HL-60 (cell line): ENCODE data around the gene TMEM94.

Source experiments
- DNase-seq, 2 experiments: peaks; one replicate each; pipeline ENCODE4 v3.0.0-alpha.2; 2010 to 2020; ENCODE audit warnings: low read depth in 1 of 2, low spot score in 1 of 2
- H3K27ac ChIP-seq: fragments of 250-450 bp; sonication (Bioruptor Pico); replicated peaks from 2 replicates; pipeline ENCODE4 v1.5.1; 2020; ENCODE audit warnings: mild to moderate bottlenecking, moderate library complexity
- H3K27me3 ChIP-seq: fragments of 250-450 bp; sonication (Bioruptor Pico); 2 replicates; pipeline ENCODE4 v1.5.1; 2021; ENCODE audit warnings: mild to moderate bottlenecking, moderate library complexity; ENCODE audit not compliant: insufficient read depth, poor library complexity, severe bottlenecking
- H3K4me3 ChIP-seq: replicated peaks from 2 replicates; pipeline ENCODE4 v1.5.1; 2011; ENCODE audit warnings: mild to moderate bottlenecking, control low read depth, low read length; ENCODE audit not compliant: insufficient read depth
- CTCF ChIP-seq: IDR thresholded peaks from one replicate; pipeline ENCODE4 v1.5.1; 2011; ENCODE audit warnings: low read length, control low read depth, inconsistent platforms; ENCODE audit not compliant: insufficient read depth
- GABPA ChIP-seq: IDR thresholded peaks from 2 replicates; pipeline ENCODE4 v1.6.1; 2012; ENCODE audit warnings: low read depth
- POLR2AphosphoS5 ChIP-seq: IDR thresholded peaks from 2 replicates; pipeline ENCODE4 v1.6.1; 2012; ENCODE audit warnings: low read depth
- REST ChIP-seq: IDR thresholded peaks from 2 replicates; pipeline ENCODE4 v1.6.1; 2012; ENCODE audit warnings: low read depth; ENCODE audit not compliant: insufficient replicate concordance
- SPI1 ChIP-seq: IDR thresholded peaks from 2 replicates; pipeline ENCODE4 v1.6.1; 2012; ENCODE audit warnings: low read depth, mild to moderate bottlenecking, borderline replicate concordance

TMEM94 gene

GRCh38 chr17:75502721-75503329 lies 46.4 kb downstream of the TMEM94 start:
- no peak overlapping the region for H3K27ac ChIP-seq
- no peak for DNase-seq
- H3K4me3 ChIP-seq: no peak overlapping the region

GRCh38 chr17:75503337-75503950 lies 47.0 kb downstream of the TMEM94 start:
- Histone ChIP-seq H3K27ac (no peak overlapping the region), H3K4me3 (no peak overlapping the region), H3K27me3 (no peaks in the 10 kb centered on the region)
- DNase-seq: no peak
- no peak for TF ChIP-seq CTCF
- TF ChIP-seq SPI1: no peak
- TF ChIP-seq REST: no peak
- no peak for TF ChIP-seq POLR2AphosphoS5
- TF ChIP-seq GABPA: no peak

More at GRCh38 chr17:75502721-75503329, 46.4 kb downstream of the TMEM94 start:
- TF ChIP-seq CTCF (no peak), REST (no peak), SPI1 (no peak), GABPA (no peak), POLR2AphosphoS5 (no peak)
- no peaks in the 10 kb centered on the region for H3K27me3 ChIP-seq

- TF ChIP-seq SPI1: no peak
- no peak for TF ChIP-seq CTCF
- H3K27ac ChIP-seq: no peak overlapping the region
- no peak for DNase-seq
- no peaks in the 10 kb centered on the region for H3K27me3 ChIP-seq
- H3K4me3 ChIP-seq: no peak overlapping the region
Measured at GRCh38 chr17:75503976-75504346, 47.5 kb downstream of the TMEM94 start.
